C4-2B (cell line): ENCODE data around the gene TAPT1.

ENCODE experiments used
- ZFX ChIP-seq: fragments of 450-650 bp; IDR thresholded peaks from 2 replicates; pipeline ENCODE4 v1.6.1; 2017
- TF ChIP-seq, protein P1 (sequence below): fragments of 450-650 bp; conservative IDR thresholded peaks from 2 replicates; pipeline ENCODE4 v1.5.1; 2017; ENCODE audit warnings: mild to moderate bottlenecking

DNA sequence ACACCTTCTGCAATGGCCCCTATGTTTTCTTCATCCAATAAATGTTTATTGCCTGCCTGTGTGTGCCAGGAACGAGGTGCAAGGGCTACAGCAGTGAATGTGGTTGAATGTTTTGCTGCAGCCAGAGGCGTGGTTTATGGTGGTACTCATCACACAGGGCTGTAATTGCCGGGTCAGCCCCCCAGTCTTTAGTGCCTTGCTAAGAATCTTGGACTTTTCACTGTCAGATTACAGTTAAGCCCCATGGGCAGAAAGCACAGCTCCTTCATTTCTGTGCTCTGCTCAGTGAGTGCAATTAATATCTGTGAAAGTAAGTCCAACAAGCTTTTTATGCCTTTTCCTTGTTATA lies 67.8 kb downstream of the TAPT1 start:
- TF ChIP-seq, protein P1, sequence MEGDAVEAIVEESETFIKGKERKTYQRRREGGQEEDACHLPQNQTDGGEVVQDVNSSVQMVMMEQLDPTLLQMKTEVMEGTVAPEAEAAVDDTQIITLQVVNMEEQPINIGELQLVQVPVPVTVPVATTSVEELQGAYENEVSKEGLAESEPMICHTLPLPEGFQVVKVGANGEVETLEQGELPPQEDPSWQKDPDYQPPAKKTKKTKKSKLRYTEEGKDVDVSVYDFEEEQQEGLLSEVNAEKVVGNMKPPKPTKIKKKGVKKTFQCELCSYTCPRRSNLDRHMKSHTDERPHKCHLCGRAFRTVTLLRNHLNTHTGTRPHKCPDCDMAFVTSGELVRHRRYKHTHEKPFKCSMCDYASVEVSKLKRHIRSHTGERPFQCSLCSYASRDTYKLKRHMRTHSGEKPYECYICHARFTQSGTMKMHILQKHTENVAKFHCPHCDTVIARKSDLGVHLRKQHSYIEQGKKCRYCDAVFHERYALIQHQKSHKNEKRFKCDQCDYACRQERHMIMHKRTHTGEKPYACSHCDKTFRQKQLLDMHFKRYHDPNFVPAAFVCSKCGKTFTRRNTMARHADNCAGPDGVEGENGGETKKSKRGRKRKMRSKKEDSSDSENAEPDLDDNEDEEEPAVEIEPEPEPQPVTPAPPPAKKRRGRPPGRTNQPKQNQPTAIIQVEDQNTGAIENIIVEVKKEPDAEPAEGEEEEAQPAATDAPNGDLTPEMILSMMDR, result no peak
- no peak for TF ChIP-seq ZFX
